GM23338 (cell line): ENCODE data around the gene SNRNP25. TPM values are rescaled to one million over a fixed set of nuclear protein-coding genes. Genes with fewer than 3 reads are reported as not detected.

ENCODE experiments used
- ATAC-seq: fragments of 200-7000 bp; cut with Tn5 transposase; 3 replicates; pipeline ENCODE4 v1.9.1; 2020
- DNase-seq: peaks from one replicate; pipeline ENCODE4 v3.0.0-alpha.2; 2015; ENCODE audit warnings: low spot score
- H2AFZ ChIP-seq: fragments of 200-600 bp; sonication (generic); 2 replicates; pipeline ENCODE4 v1.8.0; 2016; ENCODE audit warnings: antibody characterized with exemption, mild to moderate bottlenecking, moderate library complexity
- H3F3A ChIP-seq: fragments of 200-600 bp; sonication (generic); replicated peaks from 2 replicates; pipeline ENCODE4 v1.8.0; 2017; ENCODE audit warnings: antibody characterized with exemption, mixed run types, low read depth
- H3K27ac ChIP-seq: fragments of 200-600 bp; sonication (generic); 2 replicates; pipeline ENCODE4 v1.6.1; 2016; ENCODE audit warnings: low read depth
- H3K27me3 ChIP-seq: fragments of 200-600 bp; sonication (generic); 2 replicates; pipeline ENCODE4 v1.8.0; 2016; ENCODE audit warnings: mild to moderate bottlenecking, mixed run types, moderate library complexity; ENCODE audit not compliant: insufficient read depth
- H3K36me3 ChIP-seq: fragments of 200-600 bp; sonication (generic); 2 replicates; pipeline ENCODE4 v1.8.0; 2016; ENCODE audit warnings: mild to moderate bottlenecking; ENCODE audit not compliant: insufficient read depth
- H3K4me1 ChIP-seq: fragments of 200-600 bp; sonication (generic); 2 replicates; pipeline ENCODE4 v1.8.0; 2016; ENCODE audit warnings: mild to moderate bottlenecking, moderate library complexity; ENCODE audit not compliant: insufficient read depth
- H3K4me2 ChIP-seq: fragments of 200-600 bp; sonication (generic); 2 replicates; pipeline ENCODE4 v1.7.1; 2017; ENCODE audit warnings: mixed run types
- H3K4me3 ChIP-seq: fragments of 200-600 bp; sonication (generic); 2 replicates; pipeline ENCODE4 v1.6.1; 2016; ENCODE audit warnings: mixed run types
- H3K79me2 ChIP-seq: fragments of 200-600 bp; sonication (generic); replicated peaks from 2 replicates; pipeline ENCODE4 v1.8.0; 2017; ENCODE audit warnings: mild to moderate bottlenecking; ENCODE audit not compliant: insufficient read depth
- H3K9me2 ChIP-seq: fragments of 200-600 bp; sonication (generic); 2 replicates; pipeline ENCODE4 v1.8.0; 2017; ENCODE audit not compliant: insufficient read depth
- H4K20me1 ChIP-seq: fragments of 200-600 bp; sonication (generic); replicated peaks from 2 replicates; pipeline ENCODE4 v1.8.0; 2017; ENCODE audit warnings: mild to moderate bottlenecking; ENCODE audit not compliant: insufficient read depth
- H3K27ac Mint-ChIP-seq: 2 replicates; pipeline ENCODE4 v1.8.0; 2020; ENCODE audit warnings: inconsistent platforms, mild to moderate bottlenecking, moderate library complexity, mixed read lengths
- H3K27me3 Mint-ChIP-seq: 3 replicates; pipeline ENCODE4 v1.8.0; 2022; ENCODE audit warnings: low read depth, mild to moderate bottlenecking, moderate library complexity, mixed read lengths, inconsistent platforms; ENCODE audit not compliant: insufficient read depth, poor library complexity
- H3K36me3 Mint-ChIP-seq: 3 replicates; pipeline ENCODE4 v1.8.0; 2021; ENCODE audit warnings: low read depth, mild to moderate bottlenecking, inconsistent platforms, moderate library complexity, mixed read lengths
- H3K4me1 Mint-ChIP-seq: 3 replicates; pipeline ENCODE4 v1.8.0; 2020; ENCODE audit warnings: mild to moderate bottlenecking, inconsistent platforms, mixed read lengths
- H3K4me3 Mint-ChIP-seq: 3 replicates; pipeline ENCODE4 v1.8.0; 2021; ENCODE audit warnings: moderate library complexity, mild to moderate bottlenecking, inconsistent platforms, mixed read lengths
- H3K9me3 Mint-ChIP-seq: 3 replicates; pipeline ENCODE4 v1.8.0; 2020; ENCODE audit warnings: moderate library complexity, mild to moderate bottlenecking, inconsistent platforms, mixed read lengths
- CREB1 ChIP-seq: fragments of 250-450 bp; sonication (Bioruptor Pico); IDR thresholded peaks from 2 replicates; pipeline ENCODE4 v1.5.0; 2020; ENCODE audit warnings: low read depth, mild to moderate bottlenecking, moderate library complexity
- ETS1 ChIP-seq: IDR thresholded peaks from 2 replicates; pipeline ENCODE4 v1.6.1; 2016; ENCODE audit warnings: antibody characterized with exemption
- EZH2 ChIP-seq: fragments of 200-600 bp; sonication (generic); IDR thresholded peaks from one replicate; pipeline ENCODE4 v1.8.0; 2017; ENCODE audit warnings: antibody characterized with exemption, mild to moderate bottlenecking, low read depth; ENCODE audit not compliant: unreplicated experiment
- EZH2phosphoT487 ChIP-seq: fragments of 200-600 bp; sonication (generic); IDR thresholded peaks from one replicate; pipeline ENCODE4 v1.8.1; 2018; ENCODE audit warnings: antibody characterized with exemption; ENCODE audit not compliant: unreplicated experiment
- JUNB ChIP-seq: IDR thresholded peaks from one replicate; pipeline ENCODE4 v1.6.1; 2016; ENCODE audit warnings: antibody characterized with exemption; ENCODE audit not compliant: unreplicated experiment
- POLR2AphosphoS5 ChIP-seq: IDR thresholded peaks from 2 replicates; pipeline ENCODE4 v1.6.1; 2016; ENCODE audit warnings: antibody characterized with exemption, low read depth
- STAT1 ChIP-seq: IDR thresholded peaks from one replicate; pipeline ENCODE4 v1.6.1; 2016; ENCODE audit warnings: antibody characterized with exemption; ENCODE audit not compliant: unreplicated experiment
- ZNF331 ChIP-seq: fragments of 250-450 bp; sonication (Bioruptor Pico); IDR thresholded peaks from 2 replicates; pipeline ENCODE4 v1.5.0; 2020; ENCODE audit warnings: low read depth, mild to moderate bottlenecking, moderate library complexity
- polyA plus RNA-seq: library from polyadenylated mRNA; unstranded; fragments of >200 nt; fragmentation: Nextera tagmentation; extraction: Ambion mirVana; gene quantifications from 2 replicates; pipeline ENCODE4 v1.2.1, GENCODE V29; 2016
- total RNA-seq: library from RNA; depleted of rRNA; stranded (reverse); fragments of >200 nt; shearing (Covaris generic); gene quantifications from 2 replicates; pipeline ENCODE4 v1.2.3, GENCODE V29; 2014
- TF ChIP-seq, protein P1 (sequence below): IDR thresholded peaks from one replicate; pipeline ENCODE4 v1.6.1; 2018; ENCODE audit warnings: antibody characterized with exemption; ENCODE audit not compliant: unreplicated experiment
- TF ChIP-seq, protein P2 (sequence below): fragments of 250-450 bp; sonication (Bioruptor Pico); IDR thresholded peaks from 2 replicates; pipeline ENCODE4 v1.5.0; 2020; ENCODE audit warnings: mild to moderate bottlenecking, moderate library complexity
- TF ChIP-seq, protein P3 (sequence below), 2 experiments: fragments of 200-600 bp in 1 of 2; sonication (generic) in 1 of 2; conservative IDR thresholded peaks; 2 replicates each; pipeline versions ENCODE4 v1.5.1 to v1.6.1; 2016 to 2017; ENCODE audit warnings: antibody characterized with exemption in 2 of 2, low read depth in 2 of 2, mild to moderate bottlenecking in 2 of 2, moderate library complexity in 1 of 2

Gene SNRNP25
- total and polyA plus RNA-seq, 2 experiments from 2014 or later, result 34.4 to 79.5 TPM

DNA sequence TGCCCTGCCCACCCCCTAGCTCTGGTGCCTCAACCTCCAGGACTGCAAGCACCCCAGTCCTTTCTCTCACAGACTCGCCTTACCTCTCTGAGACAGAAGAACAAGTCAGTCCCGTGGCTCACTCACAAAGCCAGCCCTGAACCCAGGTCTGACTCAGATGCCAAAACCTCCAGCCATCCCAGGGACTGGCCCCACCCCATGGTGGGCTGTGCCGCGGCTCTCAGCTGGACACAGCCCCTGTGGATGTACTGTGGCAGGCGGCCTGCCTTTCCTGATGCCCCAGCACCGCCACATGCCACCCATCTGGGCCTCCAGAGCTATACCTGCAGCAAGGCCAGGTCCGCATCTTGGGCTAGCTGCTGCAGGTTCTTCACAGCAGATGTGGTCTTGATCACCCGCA lies 44.2 kb downstream of the SNRNP25 start:
- Histone ChIP-seq H3K4me2 (no peak overlapping the region), H3K27ac (no peak overlapping the region), H3K36me3 (no peaks in the 10 kb centered on the region), H4K20me1 (no peaks in the 10 kb centered on the region; the same call in 1 of the 2 replicates), H3K4me1 (no peaks in the 10 kb centered on the region), H2AFZ (no peak overlapping the region), H3K79me2 (no peaks in the 10 kb centered on the region), H3K27me3 (no peaks in the 10 kb centered on the region), H3K9me2 (no peaks in the 10 kb centered on the region), H3F3A (0 out of 2 replicates have a peak, but pooled peaks cover 6% of the 10 kb centered on the region), H3K4me3 (no peak overlapping the region)
- ATAC-seq (no peak), DNase-seq (no peak)
- no peak overlapping the region for H3K4me3 Mint-ChIP-seq
- H3K9me3 Mint-ChIP-seq, result no peaks in the 10 kb centered on the region
- H3K4me1 Mint-ChIP-seq, result no peaks in the 10 kb centered on the region
- TF ChIP-seq ETS1, result no peak
- no peak for TF ChIP-seq EZH2
- TF ChIP-seq ZNF331 (CRISPR knock-in tag), result no peak
- TF ChIP-seq, protein P1, sequence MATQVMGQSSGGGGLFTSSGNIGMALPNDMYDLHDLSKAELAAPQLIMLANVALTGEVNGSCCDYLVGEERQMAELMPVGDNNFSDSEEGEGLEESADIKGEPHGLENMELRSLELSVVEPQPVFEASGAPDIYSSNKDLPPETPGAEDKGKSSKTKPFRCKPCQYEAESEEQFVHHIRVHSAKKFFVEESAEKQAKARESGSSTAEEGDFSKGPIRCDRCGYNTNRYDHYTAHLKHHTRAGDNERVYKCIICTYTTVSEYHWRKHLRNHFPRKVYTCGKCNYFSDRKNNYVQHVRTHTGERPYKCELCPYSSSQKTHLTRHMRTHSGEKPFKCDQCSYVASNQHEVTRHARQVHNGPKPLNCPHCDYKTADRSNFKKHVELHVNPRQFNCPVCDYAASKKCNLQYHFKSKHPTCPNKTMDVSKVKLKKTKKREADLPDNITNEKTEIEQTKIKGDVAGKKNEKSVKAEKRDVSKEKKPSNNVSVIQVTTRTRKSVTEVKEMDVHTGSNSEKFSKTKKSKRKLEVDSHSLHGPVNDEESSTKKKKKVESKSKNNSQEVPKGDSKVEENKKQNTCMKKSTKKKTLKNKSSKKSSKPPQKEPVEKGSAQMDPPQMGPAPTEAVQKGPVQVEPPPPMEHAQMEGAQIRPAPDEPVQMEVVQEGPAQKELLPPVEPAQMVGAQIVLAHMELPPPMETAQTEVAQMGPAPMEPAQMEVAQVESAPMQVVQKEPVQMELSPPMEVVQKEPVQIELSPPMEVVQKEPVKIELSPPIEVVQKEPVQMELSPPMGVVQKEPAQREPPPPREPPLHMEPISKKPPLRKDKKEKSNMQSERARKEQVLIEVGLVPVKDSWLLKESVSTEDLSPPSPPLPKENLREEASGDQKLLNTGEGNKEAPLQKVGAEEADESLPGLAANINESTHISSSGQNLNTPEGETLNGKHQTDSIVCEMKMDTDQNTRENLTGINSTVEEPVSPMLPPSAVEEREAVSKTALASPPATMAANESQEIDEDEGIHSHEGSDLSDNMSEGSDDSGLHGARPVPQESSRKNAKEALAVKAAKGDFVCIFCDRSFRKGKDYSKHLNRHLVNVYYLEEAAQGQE, result no peak
- no peak for TF ChIP-seq JUNB
- TF ChIP-seq CREB1 (CRISPR knock-in tag), result no peak
- TF ChIP-seq, protein P2, sequence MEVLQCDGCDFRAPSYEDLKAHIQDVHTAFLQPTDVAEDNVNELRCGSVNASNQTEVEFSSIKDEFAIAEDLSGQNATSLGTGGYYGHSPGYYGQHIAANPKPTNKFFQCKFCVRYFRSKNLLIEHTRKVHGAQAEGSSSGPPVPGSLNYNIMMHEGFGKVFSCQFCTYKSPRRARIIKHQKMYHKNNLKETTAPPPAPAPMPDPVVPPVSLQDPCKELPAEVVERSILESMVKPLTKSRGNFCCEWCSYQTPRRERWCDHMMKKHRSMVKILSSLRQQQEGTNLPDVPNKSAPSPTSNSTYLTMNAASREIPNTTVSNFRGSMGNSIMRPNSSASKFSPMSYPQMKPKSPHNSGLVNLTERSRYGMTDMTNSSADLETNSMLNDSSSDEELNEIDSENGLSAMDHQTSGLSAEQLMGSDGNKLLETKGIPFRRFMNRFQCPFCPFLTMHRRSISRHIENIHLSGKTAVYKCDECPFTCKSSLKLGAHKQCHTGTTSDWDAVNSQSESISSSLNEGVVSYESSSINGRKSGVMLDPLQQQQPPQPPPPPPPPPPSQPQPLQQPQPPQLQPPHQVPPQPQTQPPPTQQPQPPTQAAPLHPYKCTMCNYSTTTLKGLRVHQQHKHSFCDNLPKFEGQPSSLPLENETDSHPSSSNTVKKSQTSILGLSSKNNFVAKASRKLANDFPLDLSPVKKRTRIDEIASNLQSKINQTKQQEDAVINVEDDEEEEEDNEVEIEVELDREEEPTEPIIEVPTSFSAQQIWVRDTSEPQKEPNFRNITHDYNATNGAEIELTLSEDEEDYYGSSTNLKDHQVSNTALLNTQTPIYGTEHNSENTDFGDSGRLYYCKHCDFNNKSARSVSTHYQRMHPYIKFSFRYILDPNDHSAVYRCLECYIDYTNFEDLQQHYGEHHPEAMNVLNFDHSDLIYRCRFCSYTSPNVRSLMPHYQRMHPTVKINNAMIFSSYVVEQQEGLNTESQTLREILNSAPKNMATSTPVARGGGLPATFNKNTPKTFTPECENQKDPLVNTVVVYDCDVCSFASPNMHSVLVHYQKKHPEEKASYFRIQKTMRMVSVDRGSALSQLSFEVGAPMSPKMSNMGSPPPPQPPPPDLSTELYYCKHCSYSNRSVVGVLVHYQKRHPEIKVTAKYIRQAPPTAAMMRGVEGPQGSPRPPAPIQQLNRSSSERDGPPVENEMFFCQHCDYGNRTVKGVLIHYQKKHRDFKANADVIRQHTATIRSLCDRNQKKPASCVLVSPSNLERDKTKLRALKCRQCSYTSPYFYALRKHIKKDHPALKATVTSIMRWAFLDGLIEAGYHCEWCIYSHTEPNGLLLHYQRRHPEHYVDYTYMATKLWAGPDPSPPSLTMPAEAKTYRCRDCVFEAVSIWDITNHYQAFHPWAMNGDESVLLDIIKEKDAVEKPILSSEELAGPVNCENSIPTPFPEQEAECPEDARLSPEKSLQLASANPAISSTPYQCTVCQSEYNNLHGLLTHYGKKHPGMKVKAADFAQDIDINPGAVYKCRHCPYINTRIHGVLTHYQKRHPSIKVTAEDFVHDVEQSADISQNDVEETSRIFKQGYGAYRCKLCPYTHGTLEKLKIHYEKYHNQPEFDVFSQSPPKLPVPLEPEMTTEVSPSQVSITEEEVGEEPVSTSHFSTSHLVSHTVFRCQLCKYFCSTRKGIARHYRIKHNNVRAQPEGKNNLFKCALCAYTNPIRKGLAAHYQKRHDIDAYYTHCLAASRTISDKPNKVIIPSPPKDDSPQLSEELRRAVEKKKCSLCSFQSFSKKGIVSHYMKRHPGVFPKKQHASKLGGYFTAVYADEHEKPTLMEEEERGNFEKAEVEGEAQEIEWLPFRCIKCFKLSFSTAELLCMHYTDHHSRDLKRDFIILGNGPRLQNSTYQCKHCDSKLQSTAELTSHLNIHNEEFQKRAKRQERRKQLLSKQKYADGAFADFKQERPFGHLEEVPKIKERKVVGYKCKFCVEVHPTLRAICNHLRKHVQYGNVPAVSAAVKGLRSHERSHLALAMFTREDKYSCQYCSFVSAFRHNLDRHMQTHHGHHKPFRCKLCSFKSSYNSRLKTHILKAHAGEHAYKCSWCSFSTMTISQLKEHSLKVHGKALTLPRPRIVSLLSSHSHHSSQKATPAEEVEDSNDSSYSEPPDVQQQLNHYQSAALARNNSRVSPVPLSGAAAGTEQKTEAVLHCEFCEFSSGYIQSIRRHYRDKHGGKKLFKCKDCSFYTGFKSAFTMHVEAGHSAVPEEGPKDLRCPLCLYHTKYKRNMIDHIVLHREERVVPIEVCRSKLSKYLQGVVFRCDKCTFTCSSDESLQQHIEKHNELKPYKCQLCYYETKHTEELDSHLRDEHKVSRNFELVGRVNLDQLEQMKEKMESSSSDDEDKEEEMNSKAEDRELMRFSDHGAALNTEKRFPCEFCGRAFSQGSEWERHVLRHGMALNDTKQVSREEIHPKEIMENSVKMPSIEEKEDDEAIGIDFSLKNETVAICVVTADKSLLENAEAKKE (CRISPR knock-in tag), result no peak
- no peak for TF ChIP-seq EZH2phosphoT487
- TF ChIP-seq STAT1, result no peak
- TF ChIP-seq, protein P3, sequence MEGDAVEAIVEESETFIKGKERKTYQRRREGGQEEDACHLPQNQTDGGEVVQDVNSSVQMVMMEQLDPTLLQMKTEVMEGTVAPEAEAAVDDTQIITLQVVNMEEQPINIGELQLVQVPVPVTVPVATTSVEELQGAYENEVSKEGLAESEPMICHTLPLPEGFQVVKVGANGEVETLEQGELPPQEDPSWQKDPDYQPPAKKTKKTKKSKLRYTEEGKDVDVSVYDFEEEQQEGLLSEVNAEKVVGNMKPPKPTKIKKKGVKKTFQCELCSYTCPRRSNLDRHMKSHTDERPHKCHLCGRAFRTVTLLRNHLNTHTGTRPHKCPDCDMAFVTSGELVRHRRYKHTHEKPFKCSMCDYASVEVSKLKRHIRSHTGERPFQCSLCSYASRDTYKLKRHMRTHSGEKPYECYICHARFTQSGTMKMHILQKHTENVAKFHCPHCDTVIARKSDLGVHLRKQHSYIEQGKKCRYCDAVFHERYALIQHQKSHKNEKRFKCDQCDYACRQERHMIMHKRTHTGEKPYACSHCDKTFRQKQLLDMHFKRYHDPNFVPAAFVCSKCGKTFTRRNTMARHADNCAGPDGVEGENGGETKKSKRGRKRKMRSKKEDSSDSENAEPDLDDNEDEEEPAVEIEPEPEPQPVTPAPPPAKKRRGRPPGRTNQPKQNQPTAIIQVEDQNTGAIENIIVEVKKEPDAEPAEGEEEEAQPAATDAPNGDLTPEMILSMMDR (conservative IDR thresholded peaks at IDR 0.05; ENCODE audit: low read depth in 2 of 2), result no peak
- TF ChIP-seq POLR2AphosphoS5, result no peak
- H3K27ac Mint-ChIP-seq, result no peak overlapping the region
- peaks cover 9% of the 10 kb centered on the region for H3K27me3 Mint-ChIP-seq
- H3K36me3 Mint-ChIP-seq, result peaks cover 3% of the 10 kb centered on the region; the same call in 1 of the 3 replicates
